Sigmoid colon (tissue), 4 donors: ENCODE measurements around the gene KAZN.
"Not testable (repeated sequence)": the region's sequence is repeated elsewhere in the genome, so short reads cannot be mapped to it uniquely, and the experiment has no call there.

Source experiments
- CTCF ChIP-seq, 4 experiments: fragments of 450-650 bp in 3 of 4; fragments of 200-600 bp in 1 of 4; IDR thresholded peaks; one replicate each; pipeline ENCODE4 v1.5.1; 2016 to 2019; ENCODE audit warnings: antibody characterized with exemption in 4 of 4, mild to moderate bottlenecking in 3 of 4, moderate library complexity in 2 of 4
- EP300 ChIP-seq, 4 donors: sonication (generic); formaldehyde crosslinking; IDR thresholded peaks; one replicate each; pipeline ENCODE4 v1.6.1; 2017; ENCODE audit warnings: antibody characterized with exemption in 4 of 4
- POLR2A ChIP-seq, 2 donors: fragments of 450-650 bp; IDR thresholded peaks; one replicate each; pipeline ENCODE4 v1.6.1; 2016; ENCODE audit warnings: antibody characterized with exemption in 2 of 2, mild to moderate bottlenecking in 2 of 2, moderate library complexity in 2 of 2
- POLR2AphosphoS5 ChIP-seq, 4 donors: sonication (generic); formaldehyde crosslinking; IDR thresholded peaks; one replicate each; pipeline ENCODE4 v1.6.1; 2017; ENCODE audit warnings: antibody characterized with exemption in 4 of 4

GRCh38 chr1:15135604-15136003, 537.1 kb downstream of the KAZN start:
- TF ChIP-seq CTCF, POLR2A, POLR2AphosphoS5, EP300 (IDR thresholded peaks at IDR 0.05): not testable (repeated sequence)
